GM23338 (cell line): ENCODE measurements around the gene ZCCHC2.

ENCODE experiments used
- EZH2 ChIP-seq: fragments of 200-600 bp; sonication (generic); IDR thresholded peaks from one replicate; pipeline ENCODE4 v1.8.0; 2017; ENCODE audit warnings: antibody characterized with exemption, mild to moderate bottlenecking, low read depth; ENCODE audit not compliant: unreplicated experiment
- EZH2phosphoT487 ChIP-seq: fragments of 200-600 bp; sonication (generic); IDR thresholded peaks from one replicate; pipeline ENCODE4 v1.8.1; 2018; ENCODE audit warnings: antibody characterized with exemption; ENCODE audit not compliant: unreplicated experiment
- JUNB ChIP-seq: IDR thresholded peaks from one replicate; pipeline ENCODE4 v1.6.1; 2016; ENCODE audit warnings: antibody characterized with exemption; ENCODE audit not compliant: unreplicated experiment
- NANOG ChIP-seq: IDR thresholded peaks from 2 replicates; pipeline ENCODE4 v1.6.1; 2016; ENCODE audit warnings: antibody characterized with exemption, borderline replicate concordance
- POLR2AphosphoS5 ChIP-seq: IDR thresholded peaks from 2 replicates; pipeline ENCODE4 v1.6.1; 2016; ENCODE audit warnings: antibody characterized with exemption, low read depth
- ZNF114 ChIP-seq: fragments of 250-450 bp; sonication (Bioruptor Pico); IDR thresholded peaks from 2 replicates; pipeline ENCODE4 v1.5.0; 2020; ENCODE audit warnings: mild to moderate bottlenecking, moderate library complexity
- ZNF331 ChIP-seq: fragments of 250-450 bp; sonication (Bioruptor Pico); IDR thresholded peaks from 2 replicates; pipeline ENCODE4 v1.5.0; 2020; ENCODE audit warnings: low read depth, mild to moderate bottlenecking, moderate library complexity
- TF ChIP-seq, protein P1 (sequence below), 2 experiments: fragments of 200-600 bp in 1 of 2; sonication (generic) in 1 of 2; conservative IDR thresholded peaks; 2 replicates each; pipeline versions ENCODE4 v1.5.1 to v1.6.1; 2016 to 2017; ENCODE audit warnings: antibody characterized with exemption in 2 of 2, low read depth in 2 of 2, mild to moderate bottlenecking in 2 of 2, moderate library complexity in 1 of 2
- TF ChIP-seq, protein P2 (sequence below): IDR thresholded peaks from one replicate; pipeline ENCODE4 v1.6.1; 2018; ENCODE audit warnings: antibody characterized with exemption; ENCODE audit not compliant: unreplicated experiment

DNA sequence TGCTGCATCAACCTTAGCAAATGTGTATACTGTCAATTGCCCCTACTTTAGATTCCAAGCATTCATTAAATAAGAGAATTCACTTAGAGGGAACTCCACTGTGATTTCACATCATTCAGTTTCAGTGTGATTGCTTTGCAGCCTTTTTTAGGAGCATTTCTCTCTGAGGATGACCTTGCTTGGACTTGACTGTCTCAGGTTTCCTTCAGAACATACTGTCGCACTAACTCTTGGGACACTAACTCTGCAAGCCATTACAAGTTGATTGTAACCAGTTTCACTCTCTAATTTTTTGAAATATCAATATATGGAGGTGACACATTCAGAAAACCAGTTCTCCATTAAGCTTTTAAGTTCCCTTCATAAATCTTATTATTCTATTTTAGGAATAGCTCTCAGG, 6.6 kb upstream of the ZCCHC2 start:
- TF ChIP-seq, protein P1, sequence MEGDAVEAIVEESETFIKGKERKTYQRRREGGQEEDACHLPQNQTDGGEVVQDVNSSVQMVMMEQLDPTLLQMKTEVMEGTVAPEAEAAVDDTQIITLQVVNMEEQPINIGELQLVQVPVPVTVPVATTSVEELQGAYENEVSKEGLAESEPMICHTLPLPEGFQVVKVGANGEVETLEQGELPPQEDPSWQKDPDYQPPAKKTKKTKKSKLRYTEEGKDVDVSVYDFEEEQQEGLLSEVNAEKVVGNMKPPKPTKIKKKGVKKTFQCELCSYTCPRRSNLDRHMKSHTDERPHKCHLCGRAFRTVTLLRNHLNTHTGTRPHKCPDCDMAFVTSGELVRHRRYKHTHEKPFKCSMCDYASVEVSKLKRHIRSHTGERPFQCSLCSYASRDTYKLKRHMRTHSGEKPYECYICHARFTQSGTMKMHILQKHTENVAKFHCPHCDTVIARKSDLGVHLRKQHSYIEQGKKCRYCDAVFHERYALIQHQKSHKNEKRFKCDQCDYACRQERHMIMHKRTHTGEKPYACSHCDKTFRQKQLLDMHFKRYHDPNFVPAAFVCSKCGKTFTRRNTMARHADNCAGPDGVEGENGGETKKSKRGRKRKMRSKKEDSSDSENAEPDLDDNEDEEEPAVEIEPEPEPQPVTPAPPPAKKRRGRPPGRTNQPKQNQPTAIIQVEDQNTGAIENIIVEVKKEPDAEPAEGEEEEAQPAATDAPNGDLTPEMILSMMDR (conservative IDR thresholded peaks at IDR 0.05; ENCODE audit: low read depth in 2 of 2) = no peak
- TF ChIP-seq EZH2 = no peak
- TF ChIP-seq, protein P2, sequence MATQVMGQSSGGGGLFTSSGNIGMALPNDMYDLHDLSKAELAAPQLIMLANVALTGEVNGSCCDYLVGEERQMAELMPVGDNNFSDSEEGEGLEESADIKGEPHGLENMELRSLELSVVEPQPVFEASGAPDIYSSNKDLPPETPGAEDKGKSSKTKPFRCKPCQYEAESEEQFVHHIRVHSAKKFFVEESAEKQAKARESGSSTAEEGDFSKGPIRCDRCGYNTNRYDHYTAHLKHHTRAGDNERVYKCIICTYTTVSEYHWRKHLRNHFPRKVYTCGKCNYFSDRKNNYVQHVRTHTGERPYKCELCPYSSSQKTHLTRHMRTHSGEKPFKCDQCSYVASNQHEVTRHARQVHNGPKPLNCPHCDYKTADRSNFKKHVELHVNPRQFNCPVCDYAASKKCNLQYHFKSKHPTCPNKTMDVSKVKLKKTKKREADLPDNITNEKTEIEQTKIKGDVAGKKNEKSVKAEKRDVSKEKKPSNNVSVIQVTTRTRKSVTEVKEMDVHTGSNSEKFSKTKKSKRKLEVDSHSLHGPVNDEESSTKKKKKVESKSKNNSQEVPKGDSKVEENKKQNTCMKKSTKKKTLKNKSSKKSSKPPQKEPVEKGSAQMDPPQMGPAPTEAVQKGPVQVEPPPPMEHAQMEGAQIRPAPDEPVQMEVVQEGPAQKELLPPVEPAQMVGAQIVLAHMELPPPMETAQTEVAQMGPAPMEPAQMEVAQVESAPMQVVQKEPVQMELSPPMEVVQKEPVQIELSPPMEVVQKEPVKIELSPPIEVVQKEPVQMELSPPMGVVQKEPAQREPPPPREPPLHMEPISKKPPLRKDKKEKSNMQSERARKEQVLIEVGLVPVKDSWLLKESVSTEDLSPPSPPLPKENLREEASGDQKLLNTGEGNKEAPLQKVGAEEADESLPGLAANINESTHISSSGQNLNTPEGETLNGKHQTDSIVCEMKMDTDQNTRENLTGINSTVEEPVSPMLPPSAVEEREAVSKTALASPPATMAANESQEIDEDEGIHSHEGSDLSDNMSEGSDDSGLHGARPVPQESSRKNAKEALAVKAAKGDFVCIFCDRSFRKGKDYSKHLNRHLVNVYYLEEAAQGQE = no peak
- no peak for TF ChIP-seq POLR2AphosphoS5
- TF ChIP-seq EZH2phosphoT487 = no peak
- TF ChIP-seq ZNF331 (CRISPR knock-in tag) = no peak
- TF ChIP-seq NANOG = no peak
- TF ChIP-seq JUNB = no peak
- no peak for TF ChIP-seq ZNF114
